GM19328 (cell line): Measurements from ENCODE around the gene LPP.

Experiments
- ATAC-seq: cut with Tn5 transposase; IDR thresholded peaks from one replicate; pipeline ENCODE4 v1.9.1; 2021; ENCODE audit warnings: mild to moderate bottlenecking, moderate library complexity; ENCODE audit not compliant: unreplicated experiment

Gene LPP

DNA sequence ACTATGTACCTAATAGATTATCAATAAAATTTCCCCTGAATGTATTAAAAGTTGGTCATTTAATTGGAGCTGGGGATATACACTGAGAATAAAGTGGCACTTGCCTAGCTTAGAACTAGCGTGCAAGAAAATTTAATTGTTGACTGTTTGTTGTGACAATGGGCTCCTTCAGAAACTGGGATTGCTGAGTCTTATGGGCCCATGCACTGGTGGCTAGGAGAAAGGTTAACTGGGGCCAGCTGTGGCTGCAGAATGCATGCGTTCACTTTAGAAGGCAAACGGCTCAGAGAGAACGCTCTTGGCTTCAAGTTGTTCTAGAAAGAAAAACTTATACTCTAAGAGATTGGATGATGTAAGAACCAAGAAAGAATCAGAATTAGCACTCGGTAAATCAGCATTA is 18.7 kb upstream of the LPP start:
- no peak for ATAC-seq

DNA sequence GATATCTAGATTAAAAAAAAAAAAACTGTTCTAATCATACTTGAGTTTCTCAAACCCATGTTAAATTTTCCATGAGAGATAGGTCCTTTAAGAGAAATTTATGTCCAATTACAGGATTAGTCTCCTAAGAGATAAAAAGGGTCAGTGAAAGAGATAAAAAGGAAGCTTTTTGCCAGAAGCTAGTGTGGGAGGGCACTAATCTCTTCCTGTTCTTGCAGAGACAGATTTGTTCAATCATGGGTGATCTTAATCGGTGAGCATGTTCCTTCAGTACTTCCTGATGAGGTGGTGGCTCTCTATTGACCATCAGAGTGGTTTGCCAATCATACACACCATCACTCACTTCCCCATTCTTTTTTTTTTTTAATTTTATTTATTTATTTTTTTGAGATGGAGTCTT is 16.9 kb upstream of the LPP start:
- ATAC-seq: no peak

DNA sequence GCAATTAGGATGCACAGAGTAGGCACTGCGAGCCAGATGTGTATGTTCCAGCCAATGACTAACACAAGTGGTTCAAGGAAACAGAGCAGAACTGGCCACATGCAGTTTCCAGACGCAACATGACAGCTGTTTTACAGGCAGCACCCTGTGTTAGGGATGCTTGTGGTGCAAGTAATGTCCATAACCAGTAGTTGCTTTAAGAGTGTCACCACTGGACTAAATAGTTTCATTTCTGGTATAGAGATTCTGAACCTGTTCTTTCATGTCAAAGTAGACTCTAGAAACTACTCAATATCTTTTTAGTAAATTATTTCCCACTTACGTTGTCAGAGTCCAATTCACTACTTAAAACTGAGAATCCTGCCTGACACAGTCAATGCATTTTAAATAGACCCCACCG is 14.5 kb upstream of the LPP start:
- ATAC-seq: no peak

GRCh38 chr3:188146219-188146618 is 7.7 kb upstream of the LPP start:
- ATAC-seq: no peak

DNA sequence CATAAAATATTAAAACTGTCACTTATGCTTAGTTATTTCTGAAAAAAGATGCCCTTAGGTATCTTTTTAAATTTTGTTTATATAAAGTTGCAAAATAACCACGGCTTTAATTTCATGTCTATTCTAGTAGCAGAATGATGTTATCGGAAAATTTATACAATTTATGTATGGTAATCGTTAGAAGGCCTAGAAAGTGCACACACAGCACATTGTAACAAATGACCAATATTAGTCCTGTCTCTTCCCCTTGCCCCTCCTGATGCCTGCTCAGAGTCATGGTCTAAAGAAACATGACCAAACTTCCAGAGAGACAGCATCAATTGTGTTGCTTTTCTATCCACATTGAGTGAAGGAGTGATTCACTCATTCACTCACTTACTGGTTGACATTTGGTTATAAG is 6.2 kb upstream of the LPP start:
- ATAC-seq: no peak

DNA sequence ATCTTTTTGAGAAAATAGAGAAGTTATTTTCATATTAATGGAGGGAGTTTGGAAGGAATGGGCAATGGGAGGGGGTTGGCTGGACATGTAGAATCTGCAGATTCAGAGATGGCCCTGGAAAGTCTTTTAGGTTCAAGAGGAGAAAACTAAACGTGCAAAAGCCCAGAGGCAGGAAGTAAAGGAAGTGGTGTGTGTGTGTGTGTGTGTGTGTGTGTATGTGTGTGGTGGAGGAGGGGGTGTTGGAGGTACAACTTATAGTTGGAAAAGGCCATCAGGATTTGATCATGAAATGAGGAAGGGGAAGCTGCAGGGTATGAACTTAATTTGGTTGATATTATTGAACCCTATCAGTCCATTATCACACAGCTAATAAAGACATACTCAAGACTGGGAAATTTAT is 5.6 kb upstream of the LPP start:
- no peak for ATAC-seq

GRCh38 chr3:188149587-188149986 is 4.4 kb upstream of the LPP start:
- no peak for ATAC-seq

- no peak for ATAC-seq
Observed at GRCh38 chr3:188150982-188151381, 3.0 kb upstream of the LPP start.

DNA sequence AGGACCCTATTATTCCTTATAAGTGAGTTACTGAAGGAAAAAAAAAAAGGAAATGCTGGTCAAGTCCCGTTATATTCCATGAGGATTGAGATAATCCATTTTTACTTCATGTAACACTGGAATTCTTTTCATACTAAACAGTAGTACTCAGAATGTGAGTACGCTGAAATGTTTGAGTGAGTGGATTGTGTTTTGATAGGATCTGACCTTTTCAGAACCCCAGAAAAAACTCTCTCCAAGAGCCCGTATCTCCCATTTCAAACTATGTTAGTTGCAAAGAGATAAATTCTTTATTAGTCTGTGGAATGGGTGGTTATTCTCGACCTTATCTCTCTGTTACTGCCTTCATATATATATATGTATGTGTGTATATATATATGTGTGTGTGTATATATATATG is 2.5 kb upstream of the LPP start:
- ATAC-seq: no peak

DNA sequence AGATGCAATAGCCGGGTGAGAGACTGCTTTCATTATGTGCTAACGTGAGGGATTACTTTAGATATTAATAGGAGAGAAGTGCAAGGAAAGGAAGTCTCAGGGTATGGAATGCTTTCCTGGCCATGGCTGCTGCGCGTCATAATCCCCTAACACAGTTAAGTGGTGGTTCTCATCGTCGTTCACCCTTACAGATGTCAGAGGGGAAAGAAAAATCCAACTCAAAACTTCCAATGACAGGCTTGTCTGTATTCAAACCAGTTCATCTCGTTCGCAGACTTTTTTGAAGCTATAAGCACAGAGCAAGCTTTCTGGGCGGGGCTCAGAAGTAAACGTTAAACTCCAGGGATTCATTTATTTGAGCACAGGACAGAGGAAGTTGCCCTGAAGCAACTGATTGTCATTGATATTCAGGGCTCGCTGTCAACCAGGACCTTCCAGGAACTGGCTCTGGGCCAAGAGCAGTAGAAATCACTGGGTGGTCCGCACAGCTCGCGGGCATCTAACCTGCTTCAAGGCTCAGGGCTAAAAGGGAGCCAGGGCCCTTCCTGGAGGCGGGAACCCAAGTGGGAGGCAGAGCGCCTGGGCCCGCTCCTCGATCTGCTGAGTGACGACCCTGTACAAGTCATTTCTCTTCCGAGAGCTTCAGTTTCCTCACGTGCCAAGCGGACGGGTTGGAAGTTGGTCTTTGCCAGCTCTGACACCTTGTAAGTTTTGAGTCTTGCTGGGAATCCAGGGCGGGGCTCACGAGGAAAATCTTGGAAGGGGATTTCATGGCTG is 1.1 kb upstream of the LPP start:
- no peak for ATAC-seq

GRCh38 chr3:188153437-188154013 is 432 bp upstream of the LPP start:
- no peak for ATAC-seq

DNA sequence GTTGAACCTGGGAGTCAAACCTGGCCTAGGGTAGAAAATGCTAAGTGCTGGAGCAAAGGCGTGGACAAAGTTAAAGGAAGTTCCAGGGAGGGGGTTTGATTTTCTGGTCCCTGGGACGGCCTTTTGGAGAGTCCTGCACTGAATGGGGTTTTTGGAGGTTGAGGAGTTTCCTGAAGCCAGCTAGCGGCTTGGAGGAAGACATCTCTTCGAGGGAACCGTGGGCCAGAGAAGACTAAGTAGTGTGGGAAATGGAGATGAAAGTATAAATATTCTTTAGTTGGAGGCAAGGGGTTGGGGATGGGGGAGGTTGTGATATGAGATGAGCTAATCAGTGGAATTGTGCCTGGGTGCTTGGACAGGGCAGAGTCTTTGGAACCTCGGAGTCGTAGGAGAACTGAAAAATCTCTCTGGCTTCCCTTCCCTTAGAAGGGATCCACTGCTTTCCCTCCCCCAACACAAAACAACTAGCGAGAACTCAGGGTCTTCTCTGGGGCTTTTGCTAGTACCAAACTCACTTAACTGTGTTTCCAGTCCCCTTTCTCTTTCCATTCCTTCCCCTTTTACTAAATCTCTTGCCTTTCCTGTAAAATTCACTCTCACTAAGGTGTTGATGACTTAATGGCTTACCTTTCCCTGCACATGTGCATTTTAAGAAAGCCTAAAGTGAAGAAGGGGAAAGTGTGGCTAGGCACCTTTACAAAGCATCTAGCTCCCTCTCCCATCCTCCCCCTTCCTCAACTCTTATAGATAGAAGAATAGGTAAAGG is 1.0 kb downstream of the LPP start:
- ATAC-seq: no peak

DNA sequence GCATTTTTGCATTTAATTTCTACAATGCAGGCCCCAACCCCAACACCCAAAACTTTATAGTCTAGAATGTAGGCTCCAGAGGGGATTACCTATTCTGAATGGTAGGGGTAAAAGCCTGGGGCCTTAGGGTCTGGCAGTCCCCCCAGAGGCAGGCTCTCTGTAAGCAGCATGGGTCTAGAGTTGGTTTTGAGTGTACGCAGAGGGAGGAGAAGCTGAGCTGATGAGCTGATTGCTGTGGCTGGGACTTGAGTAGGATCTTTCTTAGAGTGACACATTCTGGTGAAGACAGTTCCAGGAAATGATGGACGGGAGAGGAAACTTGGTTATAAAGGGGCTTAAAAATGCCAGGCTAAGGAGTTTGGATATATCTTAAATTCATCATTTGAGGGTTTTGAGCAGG is 2.1 kb downstream of the LPP start:
- ATAC-seq: no peak

DNA sequence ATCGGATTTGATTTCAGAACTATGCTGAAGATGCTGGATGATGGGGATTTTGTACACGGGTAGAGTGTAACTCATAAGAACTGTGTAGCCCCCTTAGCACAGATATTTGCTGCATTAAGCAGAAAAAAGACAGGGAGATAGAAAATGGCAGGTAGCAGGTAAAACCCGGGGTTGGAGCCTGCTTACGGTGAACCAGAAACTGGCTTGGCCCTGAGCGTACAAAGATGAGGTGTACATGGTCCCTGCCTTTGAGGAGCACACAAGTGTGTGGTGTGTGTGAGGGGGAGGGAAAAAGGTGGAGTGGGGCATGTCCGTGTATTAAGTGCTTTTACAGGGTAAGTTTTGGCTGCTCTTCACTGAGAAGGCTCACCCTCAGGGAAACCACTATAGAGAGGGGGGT is 3.5 kb downstream of the LPP start:
- no peak for ATAC-seq

- ATAC-seq: no peak
Observed at GRCh38 chr3:188157971-188158370, 4.0 kb downstream of the LPP start.

DNA sequence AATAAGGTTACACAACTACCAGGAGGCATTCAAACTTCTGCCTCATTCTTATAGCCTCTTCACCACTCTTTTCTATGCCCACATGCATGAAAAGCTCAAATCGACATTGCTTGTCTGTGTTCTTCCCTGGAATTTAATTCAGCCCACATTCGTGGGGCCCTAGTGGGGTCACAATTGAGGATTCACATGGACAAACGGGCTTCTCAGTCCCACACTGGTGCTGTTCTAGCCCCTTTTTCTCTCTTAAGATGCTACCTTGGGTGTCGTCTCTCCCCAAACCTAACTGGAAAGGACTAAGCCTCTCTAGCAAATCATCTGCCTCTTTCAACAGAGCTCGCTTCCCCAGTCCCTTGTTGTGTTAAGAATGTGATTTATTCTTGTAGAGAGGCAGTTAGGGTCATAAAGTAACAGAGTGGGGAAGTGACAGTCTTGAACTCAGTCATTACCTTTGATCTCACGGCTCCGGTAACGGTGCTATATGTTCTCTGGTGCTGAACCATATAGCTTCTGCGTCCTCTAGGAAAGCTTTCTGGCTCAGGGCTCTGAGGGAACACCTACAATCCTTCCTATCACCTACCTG is 4.9 kb downstream of the LPP start:
- ATAC-seq: no peak

DNA sequence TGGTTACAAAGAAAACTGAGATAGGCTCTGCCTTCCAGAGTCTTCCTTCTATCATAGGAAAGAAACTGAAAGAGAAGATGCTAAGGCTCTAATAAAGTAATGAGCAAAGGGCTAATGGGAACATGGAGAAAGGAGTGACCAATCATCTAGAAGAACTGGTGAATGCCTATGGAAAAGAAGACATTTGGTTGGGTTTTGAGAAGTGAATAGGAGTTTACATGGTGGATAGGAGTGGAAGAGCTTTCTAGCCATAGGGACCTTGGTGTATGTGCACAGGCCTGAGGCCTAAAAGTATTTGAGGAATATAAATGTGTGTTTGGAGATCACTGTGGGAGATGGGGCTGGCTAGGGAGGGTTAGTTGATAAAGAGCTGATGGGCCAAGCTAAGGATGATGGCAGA is 6.8 kb downstream of the LPP start:
- no peak for ATAC-seq

GRCh38 chr3:188164248-188164687 is 10.3 kb downstream of the LPP start:
- no peak for ATAC-seq

GRCh38 chr3:188165596-188165995 is 11.6 kb downstream of the LPP start:
- ATAC-seq: no peak

GRCh38 chr3:188166441-188166840 is 12.5 kb downstream of the LPP start:
- ATAC-seq: no peak

DNA sequence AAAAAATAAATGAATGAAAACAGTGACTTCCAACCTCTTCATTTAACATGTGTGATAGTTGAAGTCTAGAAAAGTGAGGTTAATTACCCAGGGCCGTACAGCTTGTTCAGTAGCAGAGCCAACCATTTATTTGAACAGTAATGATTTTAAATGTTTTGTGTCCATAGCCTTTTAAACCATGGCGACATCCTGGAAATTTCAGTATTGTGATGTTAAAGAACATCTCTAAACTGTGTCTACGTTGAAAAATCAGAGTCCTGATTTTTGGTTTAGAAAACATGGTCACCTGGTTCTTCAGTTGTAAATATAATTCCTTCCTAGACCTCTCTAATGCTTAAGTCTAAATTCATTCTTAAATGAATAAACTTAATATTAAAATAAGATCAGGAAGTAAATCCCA is 14.2 kb downstream of the LPP start:
- ATAC-seq: no peak

DNA sequence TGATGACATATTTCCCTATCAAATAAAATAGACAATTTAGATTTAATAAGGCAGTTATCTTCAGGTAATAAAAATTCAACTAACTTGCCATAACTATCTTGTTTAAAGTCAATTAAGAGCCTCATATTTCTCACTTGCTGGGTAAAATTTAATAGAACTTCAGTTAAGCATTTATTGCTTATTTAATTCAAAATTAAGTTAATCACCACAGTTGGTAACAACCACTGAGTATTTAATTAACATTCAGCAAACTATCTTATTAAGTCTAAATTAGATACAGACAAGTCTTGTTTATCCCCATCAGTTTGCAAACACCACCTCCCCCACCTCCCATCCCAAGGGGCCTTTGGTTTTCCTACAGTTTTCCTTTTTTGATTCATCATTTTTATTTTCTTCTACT is 14.7 kb downstream of the LPP start:
- no peak for ATAC-seq
